ENCODE measurements around the gene TFCP2.

The TFCP2 gene

GRCh38 chr12:51051787-51052186 is 121.1 kb downstream of the TFCP2 start:
- ChIA-PET CTCF (interaction anchor here (0.5 to 0.7 kb wide), 2 partner anchors 203 to 1600 kb away, joined by 3 to 4 read pairs; no protein-coding TSS in a partner anchor), POLR2A (interaction anchor here (0.5 to 1.0 kb wide), 3 partner anchors 14 to 232 kb away, joined by 3 to 4 read pairs (median 3); no protein-coding TSS in a partner anchor)
- TF ChIP-seq L3MBTL2 (conservative IDR thresholded peaks at IDR 0.05), result no peak
- no peak for TF ChIP-seq FOXM1 (IDR thresholded peaks at IDR 0.05; ENCODE audit: borderline replicate concordance)
- TF ChIP-seq SUZ12 (IDR thresholded peaks at IDR 0.05), result no peak
- TF ChIP-seq CTBP1 (IDR thresholded peaks at IDR 0.05; ENCODE audit: borderline replicate concordance), result no peak
- no peak for TF ChIP-seq ARNT (IDR thresholded peaks at IDR 0.05)
- no peak for TF ChIP-seq FOXK2 (IDR thresholded peaks at IDR 0.05)
- no peak for TF ChIP-seq TARDBP (IDR thresholded peaks at IDR 0.05)
- no peak for TF ChIP-seq PKNOX1 (IDR thresholded peaks at IDR 0.05)
- no peak for DNase-seq (ENCODE audit: extremely low spot score)

DNA sequence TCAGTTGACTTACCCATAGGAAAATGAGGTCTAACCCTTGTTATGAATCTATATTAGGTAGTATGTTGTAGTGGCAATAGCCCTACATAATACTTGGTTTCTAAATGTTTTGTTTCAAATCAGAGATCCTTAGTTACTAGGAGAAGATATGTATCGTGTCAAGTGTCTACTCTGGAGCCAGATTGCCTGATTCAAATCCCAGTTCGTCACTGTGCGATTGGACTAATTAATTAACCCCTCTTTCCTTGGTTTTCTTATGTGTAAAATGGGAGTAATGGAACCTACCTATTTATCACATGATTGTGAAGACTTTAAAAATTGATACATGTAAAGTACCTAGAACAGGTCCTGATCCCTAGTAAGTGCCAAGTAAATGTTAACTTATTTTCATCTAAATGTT is 123.4 kb downstream of the TFCP2 start:
- DNase-seq (ENCODE audit: extremely low spot score), result no peak
- CTCF ChIA-PET, result no interaction called here
- TF ChIP-seq SUZ12 (IDR thresholded peaks at IDR 0.05) (no peak), CTBP1 (IDR thresholded peaks at IDR 0.05; ENCODE audit: borderline replicate concordance) (no peak), L3MBTL2 (conservative IDR thresholded peaks at IDR 0.05) (no peak), ZNF384 (IDR thresholded peaks at IDR 0.05) (no peak), BHLHE40 (IDR thresholded peaks at IDR 0.05; ENCODE audit: borderline replicate concordance) (no peak), LEF1 (IDR thresholded peaks at IDR 0.05; ENCODE audit: borderline replicate concordance) (no peak), FOXA1 (IDR thresholded peaks at IDR 0.05) (no peak), FOXM1 (IDR thresholded peaks at IDR 0.05; ENCODE audit: borderline replicate concordance) (no peak), FOXK2 (IDR thresholded peaks at IDR 0.05) (no peak), SP1 (IDR thresholded peaks at IDR 0.05) (no peak), HDGF (IDR thresholded peaks at IDR 0.05; ENCODE audit: borderline replicate concordance) (no peak)
- POLR2A ChIA-PET, result interaction anchor here (0.6 to 2.0 kb wide), 3 partner anchors 24 to 215 kb away, joined by 3 to 13 read pairs (median 3); partner anchors contain the start of gene SLC11A2

GRCh38 chr12:51048661-51049251 is 124.2 kb downstream of the TFCP2 start:
- TF ChIP-seq FOXA1 (IDR thresholded peaks at IDR 0.05) (no peak), ZNF384 (IDR thresholded peaks at IDR 0.05) (no peak), PKNOX1 (IDR thresholded peaks at IDR 0.05) (no peak), HDGF (IDR thresholded peaks at IDR 0.05; ENCODE audit: borderline replicate concordance) (no peak), LEF1 (IDR thresholded peaks at IDR 0.05; ENCODE audit: borderline replicate concordance) (no peak), SP1 (IDR thresholded peaks at IDR 0.05) (no peak), NFRKB (IDR thresholded peaks at IDR 0.05) (no peak), L3MBTL2 (conservative IDR thresholded peaks at IDR 0.05) (no peak), FOXK2 (IDR thresholded peaks at IDR 0.05) (no peak), TARDBP (IDR thresholded peaks at IDR 0.05) (no peak), ELF4 (IDR thresholded peaks at IDR 0.05) (no peak), BHLHE40 (IDR thresholded peaks at IDR 0.05; ENCODE audit: borderline replicate concordance) (no peak)
- ChIA-PET CTCF (interaction anchor here (0.7 kb wide), 1 partner anchor 378 kb away, joined by 3 read pairs; no protein-coding TSS in a partner anchor), POLR2A (interaction anchor here (0.6 to 2.0 kb wide), 10 partner anchors 10 to 303 kb away, joined by 3 to 13 read pairs (median 4); partner anchors contain the start of genes CSRNP2, DAZAP2 and SLC11A2)
- no peak for DNase-seq (ENCODE audit: extremely low spot score)

- TF ChIP-seq PKNOX1 (IDR thresholded peaks at IDR 0.05), result peak; percentile 33; the same call in 1 of the 2 replicates
- no peak for TF ChIP-seq FOXM1 (IDR thresholded peaks at IDR 0.05; ENCODE audit: borderline replicate concordance)
- TF ChIP-seq ELF4 (IDR thresholded peaks at IDR 0.05), result peak; percentile 76; the same call in 1 of the 2 replicates
- TF ChIP-seq LEF1 (IDR thresholded peaks at IDR 0.05; ENCODE audit: borderline replicate concordance), result no peak
- TF ChIP-seq L3MBTL2 (conservative IDR thresholded peaks at IDR 0.05), result peak; percentile 98
- no peak for TF ChIP-seq SUZ12 (IDR thresholded peaks at IDR 0.05)
- no peak for TF ChIP-seq FOXA1 (IDR thresholded peaks at IDR 0.05)
- ChIA-PET POLR2A (interaction anchor here (0.7 to 2.0 kb wide), 8 partner anchors 14 to 303 kb away, joined by 3 to 13 read pairs (median 4); partner anchors contain the start of genes CSRNP2, DAZAP2 and SLC11A2), CTCF (interaction anchor here (0.6 kb wide), 1 partner anchor 293 kb away, joined by 3 read pairs; no protein-coding TSS in a partner anchor)
- DNase-seq (ENCODE audit: extremely low spot score), result peak; percentile 92
These were observed 125.0 kb downstream of the TFCP2 start, which contains the start of gene LETMD1 for GRCh38 chr12:51047655-51048540. Gene LETMD1 (plus strand): TSS chr12:51048327. CDS start chr12:51048357, 30 bp downstream.

Data from HEK293T (cell line).